GM12801 (cell line): ENCODE measurements around the gene POLR3G.

Experiments used
- TF ChIP-seq, protein P1 (sequence below): IDR thresholded peaks from one replicate; pipeline ENCODE4 v1.5.1; 2011; ENCODE audit warnings: control low read depth; ENCODE audit not compliant: insufficient read length; ENCODE audit errors: extremely low read depth

The POLR3G gene

DNA sequence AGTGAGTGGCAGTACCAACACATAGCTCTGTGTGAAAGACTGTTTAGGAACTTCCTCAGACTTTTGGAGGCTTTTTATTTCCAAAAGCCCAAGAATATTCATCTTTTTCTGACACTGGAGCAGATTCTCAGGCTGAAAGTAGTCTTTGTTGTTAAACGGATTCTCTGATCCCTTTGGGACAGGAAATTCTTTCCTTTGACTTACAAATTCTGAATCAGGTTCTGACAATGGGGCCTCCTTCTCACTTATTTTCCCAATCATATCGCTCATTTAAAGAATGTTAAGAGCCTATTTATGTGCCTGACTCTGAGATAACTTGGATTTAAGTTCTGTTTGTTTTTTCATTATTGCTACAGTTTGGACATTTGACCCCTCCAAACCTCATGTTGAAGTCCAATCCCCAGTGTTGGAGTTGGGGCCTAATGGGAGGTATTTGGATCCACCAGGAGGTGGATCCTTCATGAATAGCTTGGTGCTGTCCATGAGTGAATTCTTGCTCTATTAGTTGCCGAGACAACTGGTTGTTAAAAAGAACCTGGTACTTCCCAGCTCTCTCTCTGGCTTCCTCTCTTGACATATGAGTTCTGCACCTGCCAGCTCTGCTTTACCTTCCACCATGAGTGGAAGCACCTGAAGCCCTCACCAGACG is 79.8 kb downstream of the POLR3G start:
- TF ChIP-seq, protein P1, sequence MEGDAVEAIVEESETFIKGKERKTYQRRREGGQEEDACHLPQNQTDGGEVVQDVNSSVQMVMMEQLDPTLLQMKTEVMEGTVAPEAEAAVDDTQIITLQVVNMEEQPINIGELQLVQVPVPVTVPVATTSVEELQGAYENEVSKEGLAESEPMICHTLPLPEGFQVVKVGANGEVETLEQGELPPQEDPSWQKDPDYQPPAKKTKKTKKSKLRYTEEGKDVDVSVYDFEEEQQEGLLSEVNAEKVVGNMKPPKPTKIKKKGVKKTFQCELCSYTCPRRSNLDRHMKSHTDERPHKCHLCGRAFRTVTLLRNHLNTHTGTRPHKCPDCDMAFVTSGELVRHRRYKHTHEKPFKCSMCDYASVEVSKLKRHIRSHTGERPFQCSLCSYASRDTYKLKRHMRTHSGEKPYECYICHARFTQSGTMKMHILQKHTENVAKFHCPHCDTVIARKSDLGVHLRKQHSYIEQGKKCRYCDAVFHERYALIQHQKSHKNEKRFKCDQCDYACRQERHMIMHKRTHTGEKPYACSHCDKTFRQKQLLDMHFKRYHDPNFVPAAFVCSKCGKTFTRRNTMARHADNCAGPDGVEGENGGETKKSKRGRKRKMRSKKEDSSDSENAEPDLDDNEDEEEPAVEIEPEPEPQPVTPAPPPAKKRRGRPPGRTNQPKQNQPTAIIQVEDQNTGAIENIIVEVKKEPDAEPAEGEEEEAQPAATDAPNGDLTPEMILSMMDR = no peak

DNA sequence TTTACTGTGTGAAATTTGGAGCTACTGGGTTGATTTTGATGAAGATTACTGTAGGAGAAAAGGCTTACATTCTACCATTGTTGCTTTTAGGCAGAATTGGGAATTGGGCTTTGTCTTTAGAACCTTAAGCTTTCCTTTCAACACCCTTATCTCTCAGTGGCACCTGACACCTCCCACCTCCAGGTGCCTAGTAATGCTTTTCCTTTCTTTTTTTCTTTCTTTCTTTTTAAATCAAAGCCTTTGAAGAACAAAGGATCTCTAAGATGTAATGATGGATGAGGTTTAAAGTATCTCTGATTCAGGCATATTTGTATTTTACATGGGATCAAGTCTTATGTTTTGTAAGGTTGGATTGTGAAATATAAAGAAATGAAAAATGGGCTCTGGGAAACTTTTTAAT is 81.0 kb downstream of the POLR3G start:
- TF ChIP-seq, protein P1 = no peak

DNA sequence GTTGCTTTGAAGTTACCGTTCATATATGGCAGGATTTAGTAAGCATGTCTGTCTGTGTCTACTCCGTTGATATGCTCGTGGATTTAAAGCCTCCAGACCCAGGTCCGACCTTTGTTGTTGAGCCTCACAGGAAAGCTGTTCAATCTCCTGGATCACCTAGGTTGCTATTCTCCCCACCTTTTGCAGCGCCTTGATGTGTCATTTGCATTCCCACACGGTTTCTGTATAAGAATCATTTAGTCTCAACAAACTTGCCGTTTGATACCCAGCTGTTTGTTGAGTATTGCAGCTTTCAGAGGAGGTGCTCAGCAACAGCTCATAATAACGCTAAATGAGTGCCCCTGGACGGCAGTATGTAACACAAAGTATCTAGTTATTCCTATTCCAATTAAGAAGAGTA is 82.7 kb downstream of the POLR3G start:
- TF ChIP-seq, protein P1 = no peak

- TF ChIP-seq, protein P1 = no peak
Measured at GRCh38 chr5:90557871-90558270, 83.2 kb downstream of the POLR3G start.

- TF ChIP-seq, protein P1 = no peak
Measured at GRCh38 chr5:90558344-90559192, 83.9 kb downstream of the POLR3G start, which contains the start of gene ADGRV1. Gene ADGRV1, plus strand, starts transcription at chr5:90558797. Its CDS starts 99 bp downstream, at chr5:90558896.

DNA sequence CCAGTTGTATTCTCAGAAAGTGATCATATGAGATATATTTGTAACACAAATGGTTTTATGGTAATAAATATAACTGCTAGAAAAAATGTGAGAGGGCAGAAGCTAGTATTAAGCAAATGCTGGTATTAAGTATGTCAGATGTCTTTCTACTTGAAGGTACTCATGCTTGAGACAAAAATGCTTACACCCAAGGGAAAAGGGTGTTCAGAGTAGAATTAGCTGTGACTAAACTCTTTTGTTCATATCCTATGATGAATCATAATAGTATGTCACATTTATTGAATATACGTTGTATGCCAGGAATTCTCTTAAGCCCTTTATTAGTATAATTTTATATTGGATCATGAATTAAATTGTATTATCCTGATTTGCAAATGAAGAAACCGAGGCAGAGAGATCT is 86.1 kb downstream of the POLR3G start:
- TF ChIP-seq, protein P1 = no peak

DNA sequence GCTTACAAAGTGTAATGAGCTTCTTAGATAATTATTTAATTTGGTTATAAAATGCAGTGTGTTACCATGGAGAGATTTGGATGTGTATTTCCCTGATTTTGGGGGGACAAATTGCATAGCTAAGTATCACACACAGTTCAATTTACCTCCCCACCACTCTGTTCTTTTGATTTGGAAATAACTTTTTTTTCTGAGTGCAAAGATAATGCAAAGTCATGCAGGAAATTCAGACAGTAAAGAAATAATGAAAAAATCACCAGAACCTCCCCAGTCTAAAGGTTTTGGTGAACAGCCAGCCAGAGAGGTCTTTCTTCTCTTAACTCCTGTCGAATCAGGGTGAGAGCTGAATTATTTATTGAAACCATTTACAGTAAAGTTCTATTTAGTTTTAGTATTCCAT is 87.1 kb downstream of the POLR3G start:
- TF ChIP-seq, protein P1 = no peak
